GM19328 (cell line): ENCODE data around the gene KRTAP19-8.

Experiments used
- ATAC-seq: cut with Tn5 transposase; IDR thresholded peaks from one replicate; pipeline ENCODE4 v1.9.1; 2021; ENCODE audit warnings: mild to moderate bottlenecking, moderate library complexity; ENCODE audit not compliant: unreplicated experiment

The KRTAP19-8 gene

DNA sequence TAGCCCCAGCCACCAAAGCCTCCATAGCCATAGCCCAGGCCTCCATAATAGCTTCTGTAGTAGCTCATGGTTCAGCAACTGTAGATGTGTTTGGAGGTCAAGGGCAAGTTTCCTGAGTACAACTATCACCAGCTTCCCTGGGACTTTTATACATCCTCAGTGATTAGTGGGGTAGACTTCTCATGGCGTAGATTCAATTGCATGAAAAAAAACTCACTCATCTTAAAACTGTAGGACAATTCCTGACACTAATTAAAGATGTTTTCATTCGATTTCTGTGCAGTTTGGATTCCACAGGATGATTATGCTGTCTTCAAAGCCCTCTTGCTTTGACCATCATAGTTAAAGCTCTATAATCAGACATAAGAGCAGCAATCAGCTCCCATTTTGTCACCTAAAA, at the start of gene KRTAP19-8:
TSS of gene KRTAP19-8 (minus strand) at position 101 of the 400 bp plus-strand sequence. CDS start at position 68, 33 bp downstream.
- ATAC-seq = no peak

DNA sequence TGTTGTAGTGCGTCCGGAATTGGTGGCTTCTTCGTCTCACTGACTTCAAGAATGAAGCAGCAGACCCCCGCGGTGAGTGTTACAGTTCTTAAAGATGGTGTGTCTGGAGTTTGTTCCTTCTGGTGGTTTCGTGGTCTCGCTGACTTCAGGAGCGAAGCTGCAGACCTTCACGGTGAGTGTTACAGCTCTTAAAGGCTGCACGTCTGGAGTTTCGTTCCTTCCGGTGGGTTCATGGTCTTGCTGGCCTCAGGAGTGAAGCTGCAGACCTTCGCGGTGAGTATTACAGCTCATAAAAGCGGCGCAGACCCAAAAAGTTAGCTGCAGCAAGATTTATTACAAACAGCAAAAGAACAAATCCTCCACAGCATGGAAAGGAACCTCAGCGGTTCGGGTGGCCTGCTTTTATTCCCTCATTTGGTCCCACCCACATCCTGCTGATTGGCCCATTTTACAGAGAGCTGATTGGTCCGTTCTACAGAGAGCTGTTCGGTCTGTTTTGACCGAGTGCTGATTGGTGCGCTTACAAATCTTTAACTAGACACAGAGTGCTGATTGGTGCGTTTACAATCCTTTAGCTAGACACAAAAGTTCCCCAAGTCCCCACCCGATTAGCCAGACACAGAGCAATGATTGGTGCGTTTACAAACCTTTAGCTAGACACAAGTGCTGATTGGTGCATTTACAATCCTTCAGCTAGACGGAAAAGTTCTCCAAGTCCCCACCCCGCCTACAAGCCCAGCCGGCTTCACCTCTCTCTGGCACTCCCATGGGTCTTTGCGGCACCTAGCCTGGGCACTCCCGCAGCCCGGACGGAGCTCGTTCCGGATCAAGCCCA, 49.6 kb upstream of the KRTAP19-8 start:
- ATAC-seq = no peak

- no peak for ATAC-seq
Measured at GRCh38 chr21:31084689-31085088, 46.4 kb upstream of the KRTAP19-8 start.

GRCh38 chr21:31078796-31079195, 40.5 kb upstream of the KRTAP19-8 start:
- no peak for ATAC-seq

DNA sequence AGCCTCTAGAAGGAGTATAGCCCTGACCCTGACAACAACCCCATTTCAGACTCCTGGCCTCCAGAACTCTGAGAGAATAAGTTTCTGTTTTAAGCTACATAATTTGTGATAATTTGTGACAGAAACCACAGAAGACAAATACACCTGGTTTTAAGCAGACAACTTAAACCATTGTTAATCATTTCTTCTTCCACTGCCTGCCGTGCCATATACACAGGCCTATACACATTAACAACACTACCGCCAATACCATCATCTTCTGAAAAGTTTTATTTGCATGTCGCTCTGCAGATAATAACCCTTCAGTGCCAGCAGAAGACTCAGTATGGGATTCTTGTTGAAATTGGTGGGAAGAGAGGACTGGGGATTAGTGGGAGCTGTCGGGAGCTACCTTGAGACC, 39.9 kb upstream of the KRTAP19-8 start:
- no peak for ATAC-seq

DNA sequence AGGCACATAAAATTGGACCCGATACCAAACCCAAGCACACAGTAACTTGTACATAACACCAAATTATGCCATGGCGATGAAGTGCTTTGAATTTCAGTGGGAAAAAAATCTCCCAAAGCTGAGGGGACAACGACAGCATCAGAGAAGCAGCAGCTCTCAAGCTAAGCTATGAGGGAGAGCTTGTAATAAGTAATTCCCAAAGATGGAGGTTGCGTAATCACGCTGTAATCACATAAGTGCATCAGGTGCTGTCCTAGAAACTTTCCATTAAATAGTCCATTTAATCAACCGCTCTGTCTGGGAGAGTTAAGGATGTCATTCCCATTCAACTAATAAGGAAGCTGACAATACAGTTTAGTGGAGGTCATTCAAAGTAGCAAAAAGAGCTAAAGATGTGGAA, 37.6 kb upstream of the KRTAP19-8 start:
- no peak for ATAC-seq

DNA sequence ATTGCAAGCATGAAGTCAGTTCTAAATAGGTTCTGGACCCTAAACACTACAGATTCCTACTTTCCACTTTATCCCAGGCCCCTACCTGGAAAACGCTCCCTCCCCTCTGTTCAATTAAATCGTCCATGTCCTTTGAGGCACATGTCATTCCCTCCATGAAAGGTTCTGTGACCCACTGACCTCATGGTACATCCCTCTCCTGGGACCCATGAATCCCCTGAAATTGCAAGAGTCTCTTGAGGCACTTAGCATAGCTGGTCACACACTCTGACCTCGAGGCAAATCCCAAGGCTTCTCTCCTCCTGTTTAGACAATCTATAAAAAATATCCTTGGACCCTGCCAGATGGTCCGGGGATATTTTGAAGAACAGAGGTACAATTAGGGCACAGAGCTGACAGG, 34.3 kb upstream of the KRTAP19-8 start:
- no peak for ATAC-seq

GRCh38 chr21:31064803-31065202, 26.5 kb upstream of the KRTAP19-8 start:
- no peak for ATAC-seq

DNA sequence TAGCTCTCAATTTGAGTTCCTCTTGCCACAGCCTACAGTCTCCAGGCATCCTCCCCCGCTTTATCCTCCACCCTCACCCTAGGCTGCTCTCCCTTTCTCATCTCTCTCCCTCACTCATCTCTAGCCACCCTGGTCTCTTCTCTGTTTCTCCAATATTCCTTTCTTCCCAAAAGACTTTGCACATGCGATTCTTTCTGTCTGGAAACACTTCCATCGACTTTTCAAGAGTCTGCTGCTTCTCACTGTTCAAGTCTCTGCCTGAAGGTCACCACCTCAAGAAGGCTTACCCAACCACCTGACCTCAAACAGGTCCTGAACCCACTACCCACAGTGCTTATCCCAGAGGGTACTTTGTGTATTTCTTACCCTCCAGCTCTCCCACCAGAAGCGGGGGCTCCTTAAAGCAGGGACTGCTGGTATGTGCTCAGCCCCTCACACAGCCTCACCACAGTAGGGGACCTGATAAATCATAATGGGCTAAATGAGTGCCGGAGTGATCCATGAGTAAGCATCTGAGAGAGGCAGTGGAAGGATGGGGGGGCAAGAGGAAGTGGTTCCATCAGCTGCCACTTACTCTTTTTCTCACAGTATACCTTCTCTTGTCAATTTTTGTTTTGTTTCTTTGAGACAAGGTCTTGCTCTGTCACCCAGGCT, 14.3 kb upstream of the KRTAP19-8 start:
- ATAC-seq = no peak

DNA sequence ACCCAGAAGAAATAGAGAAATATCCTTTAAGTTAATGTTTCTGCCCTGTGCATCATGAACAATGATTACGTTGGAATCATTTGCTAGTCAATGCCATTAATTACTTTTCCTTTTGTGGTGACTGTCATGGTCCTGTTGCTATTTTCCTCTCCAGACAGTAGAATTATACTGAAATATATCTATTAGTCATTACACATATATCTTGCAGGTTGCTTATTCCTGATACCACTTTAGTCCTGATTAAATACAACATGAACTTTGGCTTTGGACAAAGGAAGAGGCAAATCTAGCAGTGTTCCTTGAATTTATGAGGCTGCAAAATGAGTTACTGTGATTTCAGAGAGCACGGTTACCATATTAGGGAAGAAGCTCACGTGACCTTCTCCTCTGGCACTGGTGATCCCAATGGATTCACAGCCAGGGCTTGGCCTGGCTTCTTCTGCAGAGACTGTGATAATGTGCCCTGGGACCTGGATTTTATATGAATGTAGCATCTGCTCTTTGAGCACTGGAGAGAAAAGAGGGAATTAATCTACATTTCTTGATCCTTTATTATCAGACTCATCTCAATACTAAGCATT, 12.4 kb upstream of the KRTAP19-8 start:
- ATAC-seq = no peak

DNA sequence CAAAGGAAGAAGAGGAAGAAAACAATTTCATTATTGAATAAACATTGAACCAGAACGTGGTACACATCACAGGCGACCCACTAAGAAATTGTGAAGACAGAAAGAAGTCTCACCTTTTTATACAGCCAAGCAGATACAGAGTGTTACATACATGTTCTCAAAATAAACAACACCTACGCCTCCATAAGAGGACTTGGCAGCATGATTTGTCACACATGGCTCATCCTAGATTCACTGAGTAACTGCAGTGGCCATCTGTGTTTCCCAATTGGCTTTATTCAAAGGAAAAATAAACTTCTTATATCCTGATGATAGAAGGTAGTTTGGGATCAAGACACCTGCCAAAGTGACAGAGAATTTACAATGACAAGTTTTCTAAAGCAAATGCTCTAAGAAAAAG, 7.6 kb upstream of the KRTAP19-8 start:
- ATAC-seq = no peak

DNA sequence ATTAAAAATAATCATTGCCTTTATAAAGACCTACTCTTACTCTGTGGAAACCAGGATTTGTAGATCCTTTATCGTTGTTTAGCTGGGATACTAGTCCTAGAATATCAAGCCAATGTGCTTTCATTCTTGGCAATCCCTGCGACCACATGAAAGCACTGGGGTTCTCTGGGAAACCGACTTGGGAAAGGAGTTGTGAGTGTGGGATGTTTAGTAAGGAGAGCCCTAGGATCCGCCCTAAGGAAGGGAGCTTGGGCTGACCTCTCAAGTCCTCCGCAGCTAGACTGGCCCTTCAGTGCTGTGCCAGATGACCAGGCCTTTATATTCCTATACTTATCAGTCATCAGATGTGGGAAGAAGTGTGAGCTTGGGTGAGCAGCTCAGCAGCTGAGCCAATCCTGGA, 5.2 kb upstream of the KRTAP19-8 start:
- no peak for ATAC-seq

DNA sequence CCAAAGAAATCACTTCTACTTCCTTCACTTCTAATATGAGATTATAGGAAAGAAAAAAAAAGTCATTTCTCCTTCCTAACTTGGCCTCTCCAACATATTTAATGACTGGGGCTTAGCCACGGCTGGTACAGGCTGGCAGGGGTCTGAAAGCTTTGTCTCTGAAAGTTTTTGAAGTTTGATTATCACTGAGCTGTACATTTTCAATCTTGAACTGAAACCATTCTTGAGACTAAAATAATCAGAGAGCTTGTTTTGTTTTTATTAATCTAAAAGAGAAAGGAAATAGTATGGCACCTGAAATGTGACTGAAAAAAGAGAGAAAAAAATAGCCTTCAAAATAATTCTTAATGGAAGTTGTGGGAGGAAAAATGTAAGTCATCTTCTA, 3.8 kb upstream of the KRTAP19-8 start:
- ATAC-seq = no peak

GRCh38 chr21:31041295-31042079, 3.2 kb upstream of the KRTAP19-8 start:
- ATAC-seq = peak; percentile 45

GRCh38 chr21:31034378-31034777, 3.9 kb downstream of the KRTAP19-8 start:
- ATAC-seq = no peak

DNA sequence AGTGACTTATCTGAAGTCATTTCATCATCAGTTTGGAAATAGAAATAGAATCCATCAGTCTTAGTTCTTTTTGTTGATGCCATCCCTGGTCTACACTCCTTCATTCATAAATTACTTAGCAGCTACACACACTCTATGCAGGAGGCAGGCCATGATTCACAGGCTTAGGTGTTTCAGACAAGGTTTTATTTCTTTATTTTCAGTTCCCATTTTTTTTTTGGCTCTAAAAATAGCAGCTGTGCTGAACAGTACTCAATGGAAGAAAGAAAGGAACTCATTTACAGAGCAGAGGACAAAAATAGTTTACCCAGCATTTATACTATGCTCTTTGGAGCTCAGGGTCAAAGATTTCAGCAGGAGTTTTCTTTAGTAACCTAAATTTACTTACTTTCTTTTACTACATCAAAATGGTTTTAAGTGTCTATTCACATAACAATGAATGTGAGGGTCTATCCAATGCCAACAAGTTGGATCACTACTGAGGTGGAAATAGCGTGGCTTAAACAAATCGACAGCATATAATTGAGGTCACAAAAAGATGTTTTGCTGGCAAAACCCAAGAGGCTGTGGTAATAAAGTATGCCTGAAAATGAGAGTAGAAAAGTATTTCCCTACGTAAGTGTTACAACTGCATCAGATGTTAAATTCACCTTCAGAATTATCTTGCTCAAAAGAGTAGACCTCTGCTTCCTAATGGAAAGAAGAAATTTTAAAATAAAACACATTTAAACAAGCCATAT, 7.7 kb downstream of the KRTAP19-8 start:
- peak; percentile 82 for ATAC-seq

DNA sequence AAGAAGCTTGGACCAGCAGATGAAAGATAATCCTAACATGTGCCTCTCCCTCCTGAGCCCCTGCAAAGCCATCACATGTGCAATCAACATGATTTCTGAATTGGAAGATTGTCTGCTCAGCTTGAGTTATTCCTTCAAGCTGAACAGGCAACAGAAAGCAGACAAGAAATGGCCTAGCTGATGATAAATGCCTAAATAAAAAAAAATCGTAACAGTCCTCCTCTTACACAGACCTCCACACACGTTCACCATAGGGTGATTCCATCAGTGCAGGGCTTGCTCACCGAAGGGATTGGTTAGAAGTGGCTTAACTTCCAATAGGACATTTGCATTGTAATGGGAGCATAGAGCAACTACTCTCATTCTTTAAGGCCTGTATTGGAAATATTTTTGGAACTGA, 14.6 kb downstream of the KRTAP19-8 start:
- ATAC-seq = no peak

GRCh38 chr21:31022306-31022705, 16.0 kb downstream of the KRTAP19-8 start:
- ATAC-seq = no peak

DNA sequence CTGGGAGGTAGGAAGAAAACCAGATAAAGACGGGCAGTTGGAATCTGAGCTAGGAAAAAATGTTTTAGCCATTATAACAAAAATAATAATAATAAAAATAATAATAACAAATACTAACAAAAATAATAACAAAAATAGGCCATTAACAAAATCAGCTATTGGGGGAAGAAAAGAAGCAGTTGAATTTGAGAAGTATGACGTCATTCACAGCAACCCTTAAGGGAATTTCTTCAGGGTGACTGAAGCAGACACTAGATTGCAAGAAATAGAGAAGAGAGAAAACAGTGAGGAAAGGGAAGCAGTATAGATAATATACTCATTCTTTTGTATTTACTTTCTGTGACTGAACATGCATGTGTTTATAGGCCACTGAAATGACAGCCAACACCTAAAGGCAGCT, 20.0 kb downstream of the KRTAP19-8 start:
- no peak for ATAC-seq

GRCh38 chr21:31014891-31015290, 23.4 kb downstream of the KRTAP19-8 start:
- ATAC-seq = no peak
